PFSK-1 (cell line): ENCODE results near the gene ACSL3.

Experiments
- POLR2AphosphoS5 ChIP-seq: IDR thresholded peaks from 2 replicates; pipeline ENCODE4 v1.6.1; 2012; ENCODE audit warnings: low read depth, mild to moderate bottlenecking, control low read depth, low read length, moderate library complexity
- TAF1 ChIP-seq: IDR thresholded peaks from 2 replicates; pipeline ENCODE4 v1.6.1; 2012; ENCODE audit warnings: low read length, control low read depth, borderline replicate concordance; ENCODE audit not compliant: insufficient read depth

GRCh38 chr2:222883420-222883819 is 22.6 kb downstream of the ACSL3 start:
- TF ChIP-seq TAF1 (no peak), POLR2AphosphoS5 (no peak)
